ENCODE results near the gene GALNT9.

Gene GALNT9

GRCh38 chr12:132236129-132236929 lies 93.1 kb downstream of the GALNT9 start:
- Histone ChIP-seq H3K36me3 (ENCODE audit: control insufficient read depth in 1 of 2, insufficient read depth in 2 of 2, low read depth in 1 of 2, low read length in 2 of 2) (no peaks in the 10 kb centered on the region), H2BK5ac (ENCODE audit: low read depth, low read length, poor library complexity, severe bottlenecking) (no peak overlapping the region), H4K91ac (ENCODE audit: low read length) (no peak overlapping the region), H3K4me1 (ENCODE audit: control insufficient read depth, insufficient read depth, low read depth, low read length) (no peaks in the 10 kb centered on the region), H3K27ac (ENCODE audit: low read length, poor library complexity, severe bottlenecking) (no peak overlapping the region), H3K4ac (ENCODE audit: low read depth in 1 of 2, low read length in 2 of 2) (no peak overlapping the region), H2BK120ac (ENCODE audit: low read depth, low read length) (no peak overlapping the region), H3K4me3 (ENCODE audit: insufficient read depth in 1 of 2, low read depth in 1 of 2, low read length in 2 of 2) (no peak overlapping the region), H3K4me2 (ENCODE audit: low read length, poor library complexity, severe bottlenecking) (no peak overlapping the region), H3K9ac (ENCODE audit: low read length) (no peak overlapping the region), H2BK15ac (ENCODE audit: low read depth, poor library complexity, severe bottlenecking) (no peak overlapping the region), H2AK5ac (ENCODE audit: low read length, severe bottlenecking) (no peak overlapping the region), H3K18ac (ENCODE audit: low read depth in 1 of 2, low read length in 2 of 2) (no peak overlapping the region), H3K79me1 (replicated peaks; ENCODE audit: low read length, poor library complexity, severe bottlenecking) (no peaks in the 10 kb centered on the region), H3K14ac (ENCODE audit: low read length in 2 of 2) (no peak overlapping the region), H2BK12ac (ENCODE audit: low read length in 2 of 2) (no peak overlapping the region), H3K27me3 (ENCODE audit: control insufficient read depth in 1 of 2, insufficient read depth in 1 of 2, low read length in 2 of 2) (peaks cover 0 to 14% of the 10 kb centered on the region in 2 experiments), H2AFZ (ENCODE audit: low read depth, low read length) (no peak overlapping the region), H4K8ac (ENCODE audit: low read length) (no peak overlapping the region), H3K23ac (ENCODE audit: low read length in 2 of 2) (no peak overlapping the region), H3K9me3 (ENCODE audit: control insufficient read depth, low read length) (no peaks in the 10 kb centered on the region)
- WGBS: 84% methylated on average over 31 of the region's 31 CpGs
- no peak for DNase-seq

DNA sequence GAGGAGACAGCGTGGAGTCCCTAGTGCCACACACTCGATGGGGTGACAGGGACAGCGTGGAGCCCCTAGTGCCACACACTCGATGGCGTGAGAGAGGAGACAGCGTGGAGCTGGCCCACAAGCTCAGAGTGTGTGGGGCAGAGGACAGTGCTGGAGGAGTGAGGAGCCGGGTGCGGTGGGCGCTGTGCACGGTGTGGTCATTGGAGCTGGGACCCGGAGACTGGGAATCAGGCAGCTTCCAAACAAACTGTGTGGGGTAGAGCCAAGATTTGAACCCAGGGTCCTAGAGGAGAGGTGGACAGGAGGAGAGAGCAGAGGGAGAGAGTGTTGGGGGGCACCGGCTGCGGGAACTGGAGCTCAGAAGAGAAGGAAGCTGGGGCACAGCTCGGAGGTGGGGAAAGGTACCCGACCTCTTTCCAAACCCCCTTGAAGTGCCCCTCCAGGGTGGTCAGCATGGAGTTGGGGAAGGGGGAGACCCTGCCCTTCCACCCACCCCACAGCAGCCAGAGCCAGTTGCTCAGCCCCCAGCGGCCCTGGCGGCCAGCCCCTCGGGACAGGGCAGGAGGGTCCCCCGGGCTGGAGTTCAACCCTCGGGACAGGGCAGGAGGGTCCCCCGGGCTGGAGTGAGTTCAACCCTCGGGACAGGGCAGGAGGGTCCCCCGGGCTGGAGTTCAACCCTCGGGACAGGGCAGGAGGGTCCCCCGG lies 94.1 kb downstream of the GALNT9 start:
- Histone ChIP-seq H3K14ac (ENCODE audit: low read length in 2 of 2) (no peak overlapping the region), H2BK12ac (ENCODE audit: low read length in 2 of 2) (no peak overlapping the region), H3K27me3 (ENCODE audit: control insufficient read depth in 1 of 2, insufficient read depth in 1 of 2, low read length in 2 of 2) (peaks cover 0 to 19% of the 10 kb centered on the region in 2 experiments), H3K18ac (ENCODE audit: low read depth in 1 of 2, low read length in 2 of 2) (no peak overlapping the region), H2BK120ac (ENCODE audit: low read depth, low read length) (no peak overlapping the region), H3K4me1 (ENCODE audit: control insufficient read depth, insufficient read depth, low read depth, low read length) (no peaks in the 10 kb centered on the region), H3K4me3 (ENCODE audit: insufficient read depth in 1 of 2, low read depth in 1 of 2, low read length in 2 of 2) (no peak overlapping the region), H2AK5ac (ENCODE audit: low read length, severe bottlenecking) (no peak overlapping the region), H3K36me3 (ENCODE audit: control insufficient read depth in 1 of 2, insufficient read depth in 2 of 2, low read depth in 1 of 2, low read length in 2 of 2) (no peaks in the 10 kb centered on the region), H3K4ac (ENCODE audit: low read depth in 1 of 2, low read length in 2 of 2) (no peak overlapping the region), H4K91ac (ENCODE audit: low read length) (no peak overlapping the region), H3K9me3 (ENCODE audit: control insufficient read depth, low read length) (no peaks in the 10 kb centered on the region), H2BK15ac (ENCODE audit: low read depth, poor library complexity, severe bottlenecking) (no peak overlapping the region), H3K27ac (ENCODE audit: low read length, poor library complexity, severe bottlenecking) (no peak overlapping the region), H3K4me2 (ENCODE audit: low read length, poor library complexity, severe bottlenecking) (no peak overlapping the region), H3K23ac (ENCODE audit: low read length in 2 of 2) (no peak overlapping the region), H3K79me1 (replicated peaks; ENCODE audit: low read length, poor library complexity, severe bottlenecking) (no peaks in the 10 kb centered on the region), H2BK5ac (ENCODE audit: low read depth, low read length, poor library complexity, severe bottlenecking) (no peak overlapping the region), H4K8ac (ENCODE audit: low read length) (no peak overlapping the region), H3K9ac (ENCODE audit: low read length) (no peak overlapping the region), H2AFZ (ENCODE audit: low read depth, low read length) (no peak overlapping the region)
- 90% methylated on average over 11 of the region's 25 CpGs for WGBS
- no peak for DNase-seq

- H3K27me3 ChIP-seq (ENCODE audit: control insufficient read depth in 1 of 2, insufficient read depth in 1 of 2, low read length in 2 of 2): peaks cover 0 to 41% of the 10 kb centered on the region in 2 experiments
- H4K91ac ChIP-seq (ENCODE audit: low read length): no peak overlapping the region
Measured at GRCh38 chr12:132230381-132230780, 99.0 kb downstream of the GALNT9 start.

DNA sequence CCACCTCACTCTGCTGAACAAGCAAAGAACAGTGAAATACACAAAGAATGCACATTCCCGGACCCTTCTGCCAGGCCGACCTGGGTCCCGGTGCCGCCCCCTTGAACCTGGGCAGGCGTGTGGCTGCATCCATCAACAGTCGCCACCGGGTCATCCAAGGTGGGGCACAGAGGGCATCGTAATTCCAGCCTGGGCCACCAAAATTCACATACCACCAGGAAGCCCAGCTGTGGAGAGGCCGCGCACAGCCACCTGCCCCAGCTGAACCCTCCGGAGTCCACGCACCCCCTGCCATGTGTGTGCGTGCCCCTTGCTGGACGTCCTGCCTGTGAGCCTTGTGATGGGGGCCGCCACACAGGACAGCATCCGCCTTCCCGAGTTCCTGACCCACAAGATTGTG lies 99.5 kb downstream of the GALNT9 start:
- no peak overlapping the region for H4K91ac ChIP-seq (ENCODE audit: low read length)
- peaks cover 0 to 41% of the 10 kb centered on the region in 2 experiments for H3K27me3 ChIP-seq (ENCODE audit: control insufficient read depth in 1 of 2, insufficient read depth in 1 of 2, low read length in 2 of 2)
- H2BK12ac ChIP-seq (ENCODE audit: low read length in 2 of 2): no peak overlapping the region
- no peak overlapping the region for H4K8ac ChIP-seq (ENCODE audit: low read length)
- no peak for DNase-seq
- H3K4me2 ChIP-seq (ENCODE audit: low read length, poor library complexity, severe bottlenecking): no peak overlapping the region
- H3K23ac ChIP-seq (ENCODE audit: low read length in 2 of 2): no peak overlapping the region
- H2BK120ac ChIP-seq (ENCODE audit: low read depth, low read length): no peak overlapping the region
- whole genome bisulfite sequencing: 89% methylated on average over 17 of the region's 17 CpGs
- H3K9me3 ChIP-seq (ENCODE audit: control insufficient read depth, low read length): no peaks in the 10 kb centered on the region
- H3K79me1 ChIP-seq (replicated peaks; ENCODE audit: low read length, poor library complexity, severe bottlenecking): no peaks in the 10 kb centered on the region
- no peak overlapping the region for H3K14ac ChIP-seq (ENCODE audit: low read length in 2 of 2)
- peaks cover 2% of the 10 kb centered on the region for H3K4me1 ChIP-seq (ENCODE audit: control insufficient read depth, insufficient read depth, low read depth, low read length)
- H3K36me3 ChIP-seq (ENCODE audit: control insufficient read depth in 1 of 2, insufficient read depth in 2 of 2, low read depth in 1 of 2, low read length in 2 of 2): no peaks in the 10 kb centered on the region
- H2AK5ac ChIP-seq (ENCODE audit: low read length, severe bottlenecking): no peak overlapping the region
- no peak overlapping the region for H3K18ac ChIP-seq (ENCODE audit: low read depth in 1 of 2, low read length in 2 of 2)
- H3K9ac ChIP-seq (ENCODE audit: low read length): no peak overlapping the region
- H3K4ac ChIP-seq (ENCODE audit: low read depth in 1 of 2, low read length in 2 of 2): no peak overlapping the region
- H2AFZ ChIP-seq (ENCODE audit: low read depth, low read length): no peak overlapping the region
- no peak overlapping the region for H2BK5ac ChIP-seq (ENCODE audit: low read depth, low read length, poor library complexity, severe bottlenecking)
- no peak overlapping the region for H3K4me3 ChIP-seq (ENCODE audit: insufficient read depth in 1 of 2, low read depth in 1 of 2, low read length in 2 of 2)
- H3K27ac ChIP-seq (ENCODE audit: low read length, poor library complexity, severe bottlenecking): no peak overlapping the region
- no peak overlapping the region for H2BK15ac ChIP-seq (ENCODE audit: low read depth, poor library complexity, severe bottlenecking)

More at GRCh38 chr12:132230381-132230780, 99.0 kb downstream of the GALNT9 start:
- WGBS: 93% methylated on average over 22 of the region's 22 CpGs
- no peak overlapping the region for H2AFZ ChIP-seq (ENCODE audit: low read depth, low read length)
- H2BK5ac ChIP-seq (ENCODE audit: low read depth, low read length, poor library complexity, severe bottlenecking): no peak overlapping the region
- H3K4me2 ChIP-seq (ENCODE audit: low read length, poor library complexity, severe bottlenecking): no peak overlapping the region
- no peak overlapping the region for H2BK15ac ChIP-seq (ENCODE audit: low read depth, poor library complexity, severe bottlenecking)
- no peak overlapping the region for H3K4me3 ChIP-seq (ENCODE audit: insufficient read depth in 1 of 2, low read depth in 1 of 2, low read length in 2 of 2)
- H2AK5ac ChIP-seq (ENCODE audit: low read length, severe bottlenecking): no peak overlapping the region
- H3K4ac ChIP-seq (ENCODE audit: low read depth in 1 of 2, low read length in 2 of 2): no peak overlapping the region
- H3K9ac ChIP-seq (ENCODE audit: low read length): no peak overlapping the region
- no peaks in the 10 kb centered on the region for H3K36me3 ChIP-seq (ENCODE audit: control insufficient read depth in 1 of 2, insufficient read depth in 2 of 2, low read depth in 1 of 2, low read length in 2 of 2)
- H3K18ac ChIP-seq (ENCODE audit: low read depth in 1 of 2, low read length in 2 of 2): no peak overlapping the region
- no peak overlapping the region for H3K27ac ChIP-seq (ENCODE audit: low read length, poor library complexity, severe bottlenecking)
- H4K8ac ChIP-seq (ENCODE audit: low read length): no peak overlapping the region
- no peak overlapping the region for H3K23ac ChIP-seq (ENCODE audit: low read length in 2 of 2)
- no peaks in the 10 kb centered on the region for H3K9me3 ChIP-seq (ENCODE audit: control insufficient read depth, low read length)
- no peak overlapping the region for H3K14ac ChIP-seq (ENCODE audit: low read length in 2 of 2)
- no peaks in the 10 kb centered on the region for H3K79me1 ChIP-seq (replicated peaks; ENCODE audit: low read length, poor library complexity, severe bottlenecking)
- H2BK120ac ChIP-seq (ENCODE audit: low read depth, low read length): no peak overlapping the region
- no peak overlapping the region for H2BK12ac ChIP-seq (ENCODE audit: low read length in 2 of 2)
- DNase-seq: no peak
- H3K4me1 ChIP-seq (ENCODE audit: control insufficient read depth, insufficient read depth, low read depth, low read length): peaks cover 2% of the 10 kb centered on the region
